Pancreas (tissue), 10 donors: ENCODE results near the gene ZBTB46. TPM values are rescaled to one million over a fixed set of nuclear protein-coding genes. Genes with fewer than 3 reads are reported as not detected.

Experiments used
- ATAC-seq, 4 donors: fragments of 200-7000 bp; cut with Tn5 transposase; one replicate each; pipeline versions ENCODE4 v1.8.0 to v1.9.1; 2020; ENCODE audit warnings: mild to moderate bottlenecking in 4 of 4, moderate library complexity in 4 of 4
- DNase-seq, 6 donors: peaks; one replicate each; pipeline ENCODE4 v3.0.0-alpha.2; 2020
- FAIRE-seq: peaks from 2 replicates; lab custom pipeline; 2012; peaks lifted over from hg19 to GRCh38; lab: Jason Lieb, UNC
- H3K27ac ChIP-seq, 4 donors: fragments of 200-600 bp; sonication (generic); 1 replicate in 3 of 4; 2 replicates in 1 of 4; pipeline versions ENCODE4 v1.5.0 to v1.8.0; 2020
- H3K27me3 ChIP-seq, 4 donors: fragments of 200-600 bp; one replicate each; pipeline ENCODE4 v1.8.0; 2021
- H3K36me3 ChIP-seq, 3 donors: fragments of 200-600 bp; sonication (generic) in 1 of 3; one replicate each; pipeline versions ENCODE4 v1.5.0 to v1.8.0; 2020 to 2021
- H3K4me1 ChIP-seq, 3 donors: fragments of 200-600 bp; one replicate each; pipeline ENCODE4 v1.8.0; 2021
- H3K4me3 ChIP-seq, 4 donors: fragments of 200-600 bp; sonication (generic) in 2 of 4; one replicate each; pipeline versions ENCODE4 v1.5.0 to v1.8.0; 2020 to 2021
- H3K9me3 ChIP-seq, 4 donors: fragments of 200-600 bp; one replicate each; pipeline ENCODE4 v1.8.0; 2021
- WGBS, 2 donors: extraction: QIAGEN DNeasy Blood & Tissue Kit; methylation state at CpG; one replicate each; pipeline ENCODE4 v1.1.7; 2013; 5-methylcytosine and 5-hydroxymethylcytosine counted together
- intact Hi-C, 3 donors: fragments of 100-400 bp; cut with DNase I; formaldehyde crosslinking; loops; one replicate each; pipeline versions ENCODE4 v1.11.1 to v1.14.2; 2022
- polyA plus RNA-seq, 2 donors: library from polyadenylated mRNA; stranded (reverse); fragments of 200-250 nt; gene quantifications; one replicate each; pipeline ENCODE4 v1.2.3, GENCODE V29; 2013
- total RNA-seq, 6 donors: library from RNA; stranded (reverse); fragmentation: NEBNext Ultra II Directional in 4 of 6; extraction: Animal tissue kit (Norgen Biotek cat#: 25700) in 4 of 6; gene quantifications; one replicate each; pipeline versions ENCODE4 v1.2.1 to v1.2.4, GENCODE V29; 2021 to 2023
- TF ChIP-seq, protein P1 (sequence below), 4 donors: fragments of 200-600 bp; sonication (generic) in 3 of 4; IDR thresholded peaks; one replicate each; pipeline versions ENCODE4 v1.5.0 to v1.8.0; 2021; ENCODE audit warnings: antibody characterized with exemption in 4 of 4
- donor health status: healthy with polysubstance abuse.
- donor health status: DM: no; HTN: no; CAD: no; lungs with moderate emphysema.
- donor health status: DM: no; HTN: no; CAD: no.
- donor health status: control.
- donor health status: control.
- donor health status: Bipolar disorder and iron deficiency.
- donor health status: DM: yes; HTN: yes; CAD: no.
- donor health status: DM: no; HTN: no; CAD: no.
- donor health status: DM: no; HTN: no; CAD: no.
- donor health status: DM: yes; HTN: yes; CAD: no.

ZBTB46 gene
- total and polyA plus RNA-seq, 8 donors = 2.2 to 7.4 (median 3.0) TPM

DNA sequence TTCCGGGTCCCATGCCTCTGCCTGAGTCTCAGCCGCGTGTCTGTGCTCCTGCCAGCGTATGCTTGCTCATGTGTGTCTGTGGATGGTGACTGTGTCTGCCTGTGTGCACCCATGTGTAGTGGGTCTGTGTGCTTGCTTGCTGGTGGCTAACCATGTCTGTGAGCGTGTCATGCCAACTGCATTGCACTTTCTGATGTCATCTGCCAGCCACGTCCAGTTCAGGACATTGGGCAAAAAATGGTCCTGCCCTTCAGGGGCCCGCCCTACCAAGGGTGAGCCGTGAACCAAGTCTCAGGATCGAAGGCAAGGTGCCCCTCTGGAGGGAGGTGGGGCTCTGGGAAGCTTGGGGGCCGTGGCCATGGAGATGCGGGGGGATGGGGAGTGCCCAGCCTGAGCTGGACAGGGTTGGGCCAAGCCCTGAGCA, 9.4 kb upstream of the ZBTB46 start:
- Histone ChIP-seq H3K4me3 (no peak overlapping the region), H3K9me3 (no peaks in the 10 kb centered on the region), H3K27ac (no peak overlapping the region), H3K4me1 (no peaks in the 10 kb centered on the region), H3K27me3 (no peaks in the 10 kb centered on the region), H3K36me3 (no peaks in the 10 kb centered on the region)
- DNase-seq = no peak
- no peak for ATAC-seq
- intact Hi-C loops = no loop called here
- 66 to 70% methylated on average over 11 of the region's 11 CpGs for WGBS, 2 donors
- FAIRE-seq = no peak
- TF ChIP-seq, protein P1, sequence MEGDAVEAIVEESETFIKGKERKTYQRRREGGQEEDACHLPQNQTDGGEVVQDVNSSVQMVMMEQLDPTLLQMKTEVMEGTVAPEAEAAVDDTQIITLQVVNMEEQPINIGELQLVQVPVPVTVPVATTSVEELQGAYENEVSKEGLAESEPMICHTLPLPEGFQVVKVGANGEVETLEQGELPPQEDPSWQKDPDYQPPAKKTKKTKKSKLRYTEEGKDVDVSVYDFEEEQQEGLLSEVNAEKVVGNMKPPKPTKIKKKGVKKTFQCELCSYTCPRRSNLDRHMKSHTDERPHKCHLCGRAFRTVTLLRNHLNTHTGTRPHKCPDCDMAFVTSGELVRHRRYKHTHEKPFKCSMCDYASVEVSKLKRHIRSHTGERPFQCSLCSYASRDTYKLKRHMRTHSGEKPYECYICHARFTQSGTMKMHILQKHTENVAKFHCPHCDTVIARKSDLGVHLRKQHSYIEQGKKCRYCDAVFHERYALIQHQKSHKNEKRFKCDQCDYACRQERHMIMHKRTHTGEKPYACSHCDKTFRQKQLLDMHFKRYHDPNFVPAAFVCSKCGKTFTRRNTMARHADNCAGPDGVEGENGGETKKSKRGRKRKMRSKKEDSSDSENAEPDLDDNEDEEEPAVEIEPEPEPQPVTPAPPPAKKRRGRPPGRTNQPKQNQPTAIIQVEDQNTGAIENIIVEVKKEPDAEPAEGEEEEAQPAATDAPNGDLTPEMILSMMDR (IDR thresholded peaks at IDR 0.05) = no peak

DNA sequence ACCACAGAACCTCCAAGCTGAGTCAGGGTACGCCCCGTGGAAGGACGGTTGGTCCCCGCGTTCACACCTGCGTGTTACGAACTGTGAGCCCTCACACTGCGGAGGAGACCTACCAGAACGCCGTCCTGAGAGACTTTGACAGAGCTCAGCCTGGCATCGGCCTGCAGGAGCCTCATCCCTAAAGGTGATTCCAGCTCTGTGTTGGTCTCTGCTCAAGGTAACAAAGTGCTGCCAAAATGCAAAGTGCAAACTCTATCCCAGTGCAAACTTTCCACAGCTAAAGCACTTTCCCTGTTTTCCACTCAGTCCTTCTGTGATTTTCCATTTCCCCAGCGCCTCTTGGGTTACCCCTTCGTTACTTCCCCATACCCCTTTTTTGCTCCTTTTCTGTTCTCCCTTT, 8.6 kb upstream of the ZBTB46 start:
- peaks cover 0 to 2% (median 0%) of the 10 kb centered on the region in 3 donors for H3K4me1 ChIP-seq
- no peak for ATAC-seq
- no peaks in the 10 kb centered on the region for H3K36me3 ChIP-seq
- FAIRE-seq = no peak
- no peak overlapping the region for H3K4me3 ChIP-seq
- no peaks in the 10 kb centered on the region for H3K9me3 ChIP-seq
- TF ChIP-seq, protein P1 (IDR thresholded peaks at IDR 0.05) = no peak
- H3K27ac ChIP-seq = no peak overlapping the region
- 74 to 77% methylated on average over 13 of the region's 13 CpGs for WGBS, 2 donors
- no peak for DNase-seq
- intact Hi-C loops = no loop called here
- H3K27me3 ChIP-seq = no peaks in the 10 kb centered on the region

DNA sequence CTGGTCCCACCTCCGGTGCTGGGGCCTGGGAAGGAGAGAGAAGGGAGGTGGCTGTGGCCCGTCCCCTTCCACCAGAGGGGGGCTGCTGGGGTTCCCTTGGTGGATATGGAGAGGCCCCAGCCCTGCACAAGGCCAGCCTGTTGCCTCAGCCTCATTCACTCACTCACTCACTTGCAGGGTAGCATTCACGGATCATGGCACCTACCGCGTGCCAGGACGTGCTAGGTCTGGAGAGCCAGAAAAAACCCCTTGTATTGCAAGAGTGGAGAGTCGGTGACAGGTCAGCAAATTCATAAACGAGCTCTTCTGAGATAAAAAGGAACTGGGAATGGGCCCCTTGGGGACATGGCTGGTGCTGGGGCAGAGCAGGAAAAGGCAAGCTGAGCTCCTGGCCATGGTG, 6.4 kb upstream of the ZBTB46 start:
- Histone ChIP-seq H3K27ac (no peak overlapping the region), H3K9me3 (no peaks in the 10 kb centered on the region), H3K4me1 (peaks cover 0 to 6% (median 0%) of the 10 kb centered on the region in 3 donors), H3K36me3 (no peaks in the 10 kb centered on the region), H3K27me3 (no peaks in the 10 kb centered on the region), H3K4me3 (no peak overlapping the region)
- ATAC-seq = no peak
- no peak for FAIRE-seq
- 60 to 61% methylated on average over 8 of the region's 8 CpGs for WGBS, 2 donors
- DNase-seq = no peak
- TF ChIP-seq, protein P1 (IDR thresholded peaks at IDR 0.05) = no peak
- intact Hi-C loops = no loop called here

DNA sequence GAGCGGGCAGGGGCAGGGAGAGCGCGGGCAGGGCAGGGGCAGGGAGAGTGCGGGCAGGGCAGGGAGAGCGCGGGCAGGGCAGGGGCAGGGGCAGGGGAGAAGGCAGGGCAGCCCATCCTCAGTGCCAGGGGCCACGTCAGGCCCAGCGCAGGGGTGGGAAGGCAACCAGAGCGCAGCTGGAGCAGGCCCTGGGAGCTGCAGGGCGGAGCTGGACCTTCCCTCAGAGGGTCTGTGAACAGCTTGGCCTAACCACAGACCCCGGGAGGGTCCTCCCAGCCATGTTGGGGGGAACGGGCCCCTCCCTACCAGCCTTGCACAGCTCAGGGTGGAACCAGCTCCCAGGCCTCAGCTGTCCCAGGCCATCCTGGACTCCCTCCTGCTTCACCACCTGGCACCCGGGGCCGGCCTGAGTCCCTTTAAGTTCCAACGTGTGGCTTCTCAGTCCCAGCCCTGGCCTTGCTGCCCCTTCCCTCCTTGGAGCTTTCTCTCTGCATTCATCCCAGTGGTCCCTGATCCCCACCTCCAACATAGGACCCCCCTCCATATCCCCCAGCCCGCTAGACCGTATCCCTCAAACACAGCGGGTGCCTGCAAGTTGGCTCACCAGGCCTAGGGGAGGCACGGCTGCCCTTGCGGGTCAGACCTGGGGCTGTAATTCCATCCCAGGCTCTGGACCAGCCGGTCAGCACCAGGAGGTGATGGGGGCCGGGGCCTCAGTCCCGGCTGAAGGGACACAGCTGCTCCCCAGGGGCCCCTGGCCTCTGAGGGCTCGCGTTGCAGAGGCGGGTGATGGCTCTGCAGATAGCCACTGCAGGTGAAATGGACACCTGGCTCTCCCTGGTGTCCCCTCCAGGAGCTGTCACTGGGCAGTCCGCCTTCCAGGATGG, 5.6 kb upstream of the ZBTB46 start:
- FAIRE-seq (no peak), ATAC-seq (no peak), DNase-seq (no peak)
- Histone ChIP-seq H3K4me3 (no peak overlapping the region), H3K27me3 (no peaks in the 10 kb centered on the region), H3K36me3 (no peaks in the 10 kb centered on the region), H3K27ac (no peak overlapping the region), H3K9me3 (no peaks in the 10 kb centered on the region), H3K4me1 (peaks cover 0 to 6% (median 0%) of the 10 kb centered on the region in 3 donors)
- TF ChIP-seq, protein P1 (IDR thresholded peaks at IDR 0.05) = no peak
- 79 to 86% methylated on average over 14 to 27 of the region's 27 CpGs for WGBS, 2 donors
- intact Hi-C loops = no loop called here
